Omental fat pad (tissue), 4 donors: Measurements from ENCODE around the gene ACAN. TPM values are rescaled to one million over a fixed set of nuclear protein-coding genes. Genes with fewer than 3 reads are reported as not detected.

ENCODE experiments used
- ATAC-seq: fragments of 150-250 bp; one replicate; pipeline ENCODE4 v1.9.1; 2016; ENCODE audit warnings: mild to moderate bottlenecking, moderate library complexity; ENCODE audit not compliant: low FRiP score
- DNase-seq: peaks from one replicate; pipeline ENCODE4 v3.0.0-alpha.2; 2019; ENCODE audit warnings: low spot score
- CTCF ChIP-seq, 3 donors: fragments of 450-650 bp; IDR thresholded peaks; one replicate each; pipeline ENCODE4 v1.5.1; 2016 to 2017; ENCODE audit warnings: antibody characterized with exemption in 3 of 3, mild to moderate bottlenecking in 3 of 3, moderate library complexity in 2 of 3
- total RNA-seq, 4 donors: library from RNA; depleted of rRNA; stranded (reverse); fragments of >200 nt; gene quantifications; one replicate each; pipeline ENCODE4 v1.1.0, GENCODE V29; 2016

The ACAN gene
- total RNA-seq, 4 donors from 2014 or later: 0.06 to 0.12 TPM; not detected in 2

DNA sequence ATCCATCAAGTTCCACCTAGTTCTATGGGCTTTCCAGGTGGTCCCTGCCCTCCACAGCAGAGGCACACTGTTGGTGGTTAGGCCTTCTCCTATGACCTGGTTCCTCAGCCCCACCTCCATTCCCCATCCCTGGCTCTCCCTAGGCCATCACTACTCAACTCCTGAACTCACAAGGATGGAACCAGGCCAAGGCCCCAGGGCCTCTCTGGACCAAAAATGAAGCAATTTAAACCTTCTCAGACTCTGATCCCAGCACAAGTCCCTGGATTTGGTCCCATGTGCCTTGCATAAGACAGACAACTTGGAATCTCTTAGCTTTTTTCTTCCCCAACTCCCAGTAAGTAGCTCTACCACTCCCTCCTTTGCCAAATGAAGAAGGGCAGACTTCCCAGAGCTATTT, 14.4 kb upstream of the ACAN start:
- no peak for TF ChIP-seq CTCF (IDR thresholded peaks at IDR 0.05)
- DNase-seq: no peak
- no peak for ATAC-seq

DNA sequence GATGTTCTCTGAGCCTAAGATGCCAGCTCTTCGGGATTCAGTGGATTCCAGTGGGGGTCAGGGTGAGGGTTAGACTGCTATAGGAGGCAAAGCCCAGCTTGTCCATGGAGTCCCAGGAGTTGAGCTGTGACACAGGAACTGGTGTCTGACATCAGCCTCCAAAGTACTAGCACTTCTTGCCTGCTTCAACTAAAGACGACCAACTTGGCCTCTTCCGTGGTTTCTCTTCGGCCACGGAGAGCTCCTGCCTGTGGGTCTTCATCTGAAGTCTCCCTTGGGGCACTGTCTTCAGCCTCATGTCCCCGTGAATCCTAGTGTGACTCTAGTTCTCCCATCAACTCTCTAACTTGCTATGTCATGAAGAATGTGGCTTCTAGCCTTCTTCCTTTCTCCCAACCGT, 12.8 kb upstream of the ACAN start:
- no peak for TF ChIP-seq CTCF (IDR thresholded peaks at IDR 0.05)
- no peak for ATAC-seq

DNA sequence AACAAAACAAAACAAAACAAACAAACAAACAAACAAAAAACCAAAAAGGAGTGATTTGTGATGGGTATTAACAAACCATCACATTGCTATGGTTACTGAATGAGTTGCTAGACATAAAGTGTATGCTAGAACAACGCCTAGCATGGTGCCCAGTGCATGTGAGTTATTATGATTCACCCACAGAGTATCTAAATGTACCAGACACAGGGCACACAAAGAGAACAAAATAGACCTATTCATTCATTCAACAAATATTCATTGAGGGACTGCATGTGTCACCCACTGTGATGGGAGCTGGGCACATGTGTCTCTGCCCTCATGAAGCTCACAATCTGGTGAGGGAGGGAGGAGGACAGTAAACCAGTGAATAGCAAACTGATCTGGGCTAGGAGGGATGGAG, 11.6 kb upstream of the ACAN start:
- ATAC-seq (no peak), DNase-seq (no peak)
- TF ChIP-seq CTCF (IDR thresholded peaks at IDR 0.05): no peak

More for the DNA sequence above, 12.8 kb upstream of the ACAN start:
- no peak for DNase-seq

DNA sequence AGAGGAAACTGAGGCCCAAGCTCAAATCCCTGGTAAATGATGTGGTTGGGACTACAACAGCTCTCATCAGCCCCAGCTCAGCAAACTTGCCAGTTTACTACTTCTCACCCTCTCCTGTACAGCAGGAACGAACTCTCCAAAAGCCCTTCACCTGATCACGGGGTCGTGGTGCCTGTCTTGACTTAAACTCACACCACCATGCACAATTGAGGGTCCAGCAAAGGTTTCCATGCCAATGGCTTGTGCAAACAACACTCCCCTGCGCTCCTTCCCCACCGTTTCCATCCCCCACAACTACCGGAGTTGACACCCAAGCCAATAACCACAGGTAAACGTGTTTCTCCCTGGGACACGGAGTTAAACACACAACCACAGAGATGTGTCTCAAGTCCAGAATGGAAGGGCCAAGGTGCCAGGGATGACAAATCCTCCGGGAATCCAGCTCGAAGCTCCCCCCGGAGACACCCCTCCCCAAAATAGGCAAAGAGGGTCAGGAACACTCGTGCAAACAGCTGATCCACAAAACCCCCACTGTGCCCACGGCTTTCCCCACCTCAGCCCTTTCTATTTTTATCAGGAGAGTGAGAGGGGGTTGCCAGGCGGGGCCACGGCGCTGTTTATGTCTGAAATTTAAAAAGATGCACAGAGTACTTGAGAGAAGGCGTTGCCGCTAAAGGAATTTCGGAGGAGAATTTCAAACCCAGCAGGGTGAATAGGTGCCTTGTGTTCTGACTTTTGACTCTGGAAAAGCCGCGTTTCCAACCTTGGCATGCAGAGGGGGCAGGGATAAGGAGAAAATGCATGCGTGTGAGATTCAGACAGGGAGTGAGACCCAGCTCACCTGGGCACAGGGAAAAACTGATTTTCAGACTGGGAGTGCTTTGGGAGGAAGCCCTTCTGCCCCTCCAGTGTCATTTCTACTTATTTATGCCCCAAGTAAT, 10.6 kb upstream of the ACAN start:
- ATAC-seq: no peak
- no peak for DNase-seq
- TF ChIP-seq CTCF (IDR thresholded peaks at IDR 0.05): no peak

DNA sequence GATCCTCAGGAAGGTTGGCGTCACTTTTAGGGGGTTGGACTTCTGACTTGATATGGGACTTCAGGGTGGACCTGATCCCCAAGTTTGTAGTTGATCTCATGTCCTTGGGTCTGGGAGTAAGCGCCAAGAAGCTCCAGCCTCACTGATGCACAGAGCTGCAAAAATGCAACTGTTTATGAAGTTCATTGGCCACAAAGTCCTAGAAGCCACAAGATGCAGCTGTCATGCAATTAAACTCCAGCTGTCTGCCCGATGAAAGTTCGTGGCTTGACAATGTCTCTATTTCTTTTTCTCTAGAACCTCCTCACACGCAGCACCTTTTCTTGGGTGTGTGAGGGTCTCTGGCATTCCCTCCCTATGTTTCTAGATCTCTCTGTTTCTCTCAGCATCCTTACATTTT, 9.2 kb upstream of the ACAN start:
- TF ChIP-seq CTCF (IDR thresholded peaks at IDR 0.05): no peak
- no peak for DNase-seq
- no peak for ATAC-seq

- ATAC-seq (no peak), DNase-seq (no peak)
These were observed 5.4 kb upstream of the ACAN start for GRCh38 chr15:88797663-88798339.

More at GRCh38 chr15:88797663-88798339, 5.4 kb upstream of the ACAN start:
- no peak for TF ChIP-seq CTCF (IDR thresholded peaks at IDR 0.05)
